HUES64 (cell line): ENCODE data around the gene MTA1.
A peak's percentile ranks its signal among the peaks of the same experiment; 100 is the strongest.

Source experiments
- H3K27ac ChIP-seq: 2 replicates; pipeline ENCODE4 v1.7.0; 2013; ENCODE audit warnings: low read depth, low read length, inconsistent platforms
- H3K27me3 ChIP-seq: 2 replicates; pipeline ENCODE4 v1.6.1; 2013; ENCODE audit warnings: mild to moderate bottlenecking, low read length; ENCODE audit not compliant: insufficient read depth
- H3K36me3 ChIP-seq: 2 replicates; pipeline ENCODE4 v1.6.1; 2013; ENCODE audit warnings: mild to moderate bottlenecking, low read length; ENCODE audit not compliant: insufficient read depth
- H3K4me1 ChIP-seq: 2 replicates; pipeline ENCODE4 v1.6.1; 2013; ENCODE audit warnings: mild to moderate bottlenecking, low read length, moderate library complexity; ENCODE audit not compliant: insufficient read depth
- H3K4me3 ChIP-seq: 2 replicates; pipeline ENCODE4 v1.5.1; 2013; ENCODE audit warnings: mild to moderate bottlenecking, low read length, moderate library complexity
- H3K9ac ChIP-seq: 2 replicates; pipeline ENCODE4 v1.6.1; 2013; ENCODE audit warnings: mild to moderate bottlenecking, low read depth, low read length
- H3K9me3 ChIP-seq: 2 replicates; pipeline ENCODE4 v1.6.1; 2013; ENCODE audit warnings: low read depth, low read length; ENCODE audit not compliant: insufficient read depth
- WGBS: fragments of 150-250, 120-280 bp; methylation state at CpG from one replicate; pipeline ENCODE4 v1.1.7; 2013; ENCODE audit warnings: missing lambda C conversion rate; 5-methylcytosine and 5-hydroxymethylcytosine counted together

MTA1 gene

DNA sequence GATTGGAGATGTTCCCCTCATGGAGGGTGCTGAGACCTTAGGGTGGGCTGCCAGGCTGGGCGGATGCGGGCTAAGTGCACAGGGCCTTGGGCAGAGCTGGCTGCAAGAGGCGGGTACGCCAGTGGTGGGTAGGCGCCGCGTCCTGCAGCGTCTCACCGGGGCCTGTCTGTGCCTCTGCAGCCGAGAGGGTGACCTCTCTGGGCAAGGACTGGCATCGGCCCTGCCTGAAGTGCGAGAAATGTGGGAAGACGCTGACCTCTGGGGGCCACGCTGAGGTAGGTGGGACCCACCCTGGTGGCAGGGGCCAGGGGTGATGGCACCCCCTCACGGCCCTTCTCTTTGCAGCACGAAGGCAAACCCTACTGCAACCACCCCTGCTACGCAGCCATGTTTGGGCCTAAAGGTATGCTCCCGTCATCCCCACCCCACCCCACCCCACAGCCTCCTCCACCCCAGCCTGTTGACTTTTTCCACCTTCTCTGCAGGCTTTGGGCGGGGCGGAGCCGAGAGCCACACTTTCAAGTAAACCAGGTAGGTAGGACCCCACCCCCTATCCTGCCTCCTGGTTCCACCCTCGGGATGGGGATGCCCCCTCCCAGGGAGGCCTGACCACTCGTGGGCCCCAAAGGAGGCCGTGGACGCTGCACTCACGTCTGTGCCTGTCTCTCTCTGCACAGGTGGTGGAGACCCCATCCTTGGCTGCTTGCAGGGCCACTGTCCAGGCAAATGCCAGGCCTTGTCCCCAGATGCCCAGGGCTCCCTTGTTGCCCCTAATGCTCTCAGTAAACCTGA is 68.6 kb downstream of the MTA1 start:
- H3K27me3 ChIP-seq: peaks cover 62% of the 10 kb centered on the region
- 80% methylated on average over 26 of the region's 26 CpGs for WGBS
- no peak overlapping the region for H3K27ac ChIP-seq
- H3K9me3 ChIP-seq: no peaks in the 10 kb centered on the region
- no peak overlapping the region for H3K9ac ChIP-seq
- H3K4me1 ChIP-seq: peaks cover 5% of the 10 kb centered on the region; the same call in 1 of the 2 replicates
- no peaks in the 10 kb centered on the region for H3K36me3 ChIP-seq
- H3K4me3 ChIP-seq: peak overlapping the region; percentile 47; the same call in 1 of the 2 replicates

DNA sequence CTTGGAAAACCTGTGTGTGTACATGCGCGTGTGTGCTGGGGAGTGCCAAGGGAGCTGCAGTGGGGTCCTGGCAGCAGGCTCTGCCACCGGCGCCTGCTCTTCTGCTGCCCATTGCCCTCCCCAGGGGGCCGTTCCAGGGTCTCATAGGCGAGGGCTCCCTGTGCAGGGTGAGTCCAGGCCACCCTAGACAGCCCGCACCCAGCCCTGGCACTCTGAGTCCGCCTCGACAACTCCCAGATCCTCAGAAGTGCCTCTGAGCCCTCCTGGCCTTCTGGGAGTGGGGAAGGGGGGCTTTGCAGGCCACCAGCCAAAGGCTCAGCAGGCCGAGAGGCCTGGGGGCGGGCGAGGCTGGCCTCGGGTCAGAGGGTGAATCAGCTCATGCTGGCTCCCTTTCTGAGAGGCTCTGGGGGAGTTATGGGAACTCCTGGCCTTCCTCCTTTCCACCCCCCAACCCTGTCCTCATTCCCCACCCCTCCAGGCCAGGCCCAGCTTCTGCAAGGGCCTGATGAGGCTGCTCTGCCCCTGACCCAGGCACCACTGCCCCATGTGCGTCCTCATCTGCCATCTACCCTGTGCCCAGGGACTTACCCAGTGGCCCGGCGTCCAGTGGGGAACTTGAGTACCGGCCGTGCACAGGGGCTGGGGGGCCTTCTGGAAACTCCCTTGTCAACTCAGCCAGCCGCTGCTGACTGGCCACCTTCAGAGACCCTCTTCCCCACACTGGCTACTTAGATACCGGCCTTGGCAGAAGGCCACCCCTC is 69.3 kb downstream of the MTA1 start:
- H3K4me1 ChIP-seq: peaks cover 5% of the 10 kb centered on the region; the same call in 1 of the 2 replicates
- WGBS: 79% methylated on average over 20 of the region's 20 CpGs
- no peak overlapping the region for H3K9ac ChIP-seq
- 0 out of 2 replicates have a peak overlapping the region, but pooled peaks have one; percentile 54 for H3K4me3 ChIP-seq
- H3K27ac ChIP-seq: no peak overlapping the region
- no peaks in the 10 kb centered on the region for H3K36me3 ChIP-seq
- peaks cover 56% of the 10 kb centered on the region for H3K27me3 ChIP-seq
- H3K9me3 ChIP-seq: no peaks in the 10 kb centered on the region

DNA sequence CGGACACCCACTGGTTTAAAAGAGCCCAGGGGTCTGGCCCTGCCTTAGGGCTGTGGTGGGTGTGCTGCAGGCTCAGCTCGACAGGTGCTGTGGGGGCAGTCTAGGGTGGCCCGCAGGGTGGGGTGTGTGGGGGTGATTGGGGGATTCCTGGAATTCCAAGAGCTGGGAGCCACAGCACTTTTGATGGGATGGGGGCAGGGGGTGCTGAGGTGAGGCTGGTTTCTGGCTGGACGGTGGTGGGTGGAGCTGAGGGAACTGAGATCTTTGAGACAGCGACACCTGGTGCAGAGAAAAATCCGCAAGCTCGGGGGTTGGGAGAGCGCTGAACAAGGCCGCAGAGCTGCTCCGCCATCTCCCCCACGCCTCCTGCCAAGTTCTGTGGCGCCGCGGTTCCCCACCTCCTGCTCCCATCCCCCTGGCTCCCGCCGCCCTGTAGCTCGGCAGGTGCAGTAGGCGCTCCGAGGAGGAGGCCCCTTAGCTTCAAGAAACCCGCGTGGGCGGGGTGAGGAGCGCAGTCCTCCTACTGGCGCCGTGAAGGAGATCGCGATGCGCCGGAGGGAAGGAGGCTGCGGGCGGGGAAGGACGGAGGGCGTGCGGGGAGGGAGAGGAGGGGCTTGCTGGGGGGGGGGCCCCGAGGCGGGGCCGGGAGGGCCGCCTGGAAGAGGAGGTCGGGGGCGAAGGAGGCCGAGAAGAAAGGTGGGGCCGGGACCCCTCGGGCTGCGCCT is 70.1 kb downstream of the MTA1 start:
- WGBS: 3% methylated on average over 43 of the region's 44 CpGs
- Histone ChIP-seq H3K27ac (no peak overlapping the region), H3K4me3 (peak overlapping the region; percentile 54), H3K9me3 (no peaks in the 10 kb centered on the region), H3K36me3 (no peaks in the 10 kb centered on the region), H3K4me1 (peaks cover 5% of the 10 kb centered on the region; the same call in 1 of the 2 replicates), H3K27me3 (peaks cover 49% of the 10 kb centered on the region), H3K9ac (0 out of 2 replicates have a peak overlapping the region, but pooled peaks have one; percentile 64)

DNA sequence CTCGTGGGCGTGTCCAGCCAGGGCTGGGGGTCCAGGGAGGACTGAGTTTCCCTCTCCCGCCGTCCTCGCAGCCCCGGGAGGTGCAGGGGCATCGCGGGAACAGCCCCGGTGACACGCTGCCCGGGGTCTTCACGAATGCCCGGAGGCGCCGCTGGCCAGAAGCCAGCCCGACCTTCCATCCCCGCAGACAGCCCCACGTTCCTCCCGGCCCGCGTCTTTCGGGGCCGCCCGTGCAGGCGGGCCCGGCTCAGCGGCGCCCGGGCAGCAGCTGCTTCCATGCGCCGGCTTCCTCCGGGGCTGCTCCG is 70.6 kb downstream of the MTA1 start:
- peak overlapping the region; percentile 54 for H3K4me3 ChIP-seq
- H3K4me1 ChIP-seq: peaks cover 5% of the 10 kb centered on the region; the same call in 1 of the 2 replicates
- H3K27me3 ChIP-seq: peaks cover 43% of the 10 kb centered on the region
- whole genome bisulfite sequencing: under 1% methylated on average over 33 of the region's 33 CpGs
- H3K36me3 ChIP-seq: no peaks in the 10 kb centered on the region
- H3K27ac ChIP-seq: peak overlapping the region; percentile 74; the same call in 1 of the 2 replicates
- peak overlapping the region; percentile 64 for H3K9ac ChIP-seq
- H3K9me3 ChIP-seq: no peaks in the 10 kb centered on the region

DNA sequence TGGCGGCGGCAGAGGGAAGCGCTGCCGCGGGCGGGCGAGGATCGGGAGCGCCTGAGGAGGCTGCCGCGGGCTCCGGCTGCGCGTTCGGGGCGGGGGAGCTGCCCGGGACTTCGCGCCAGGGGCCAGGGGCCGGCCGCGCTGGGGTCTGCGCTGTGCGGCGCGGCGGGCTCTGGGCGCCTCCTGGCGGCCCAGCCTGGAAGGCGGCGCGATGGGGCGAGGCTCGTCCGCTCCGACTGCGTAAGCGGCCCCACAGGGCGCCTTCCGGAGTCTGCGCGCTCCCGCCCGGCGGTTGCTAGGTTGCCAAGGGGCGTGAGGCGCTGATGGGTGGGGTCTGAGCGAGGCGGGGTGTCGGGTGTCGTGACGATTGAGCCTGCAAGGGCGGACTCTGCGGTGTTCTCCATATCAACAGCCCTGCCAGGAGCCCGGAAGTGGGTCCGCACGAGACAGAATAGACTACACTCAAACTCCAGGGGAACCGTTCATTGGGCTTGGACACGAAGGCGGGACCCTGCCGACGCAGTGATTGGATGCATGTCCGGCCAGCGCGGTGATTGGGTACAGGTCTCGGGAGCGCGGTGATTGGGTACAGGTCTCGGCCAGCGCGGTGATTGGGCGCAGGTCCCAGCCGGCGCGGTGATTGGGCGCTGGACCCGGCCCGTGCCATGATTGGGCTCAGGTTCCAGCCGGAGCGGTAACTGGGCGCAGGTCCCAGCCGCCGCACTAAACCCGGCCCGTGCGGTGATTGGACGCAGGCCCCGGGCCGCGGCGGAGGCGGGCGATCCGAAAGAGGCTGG is 71.1 kb downstream of the MTA1 start, which contains the start of gene TEDC1:
TEDC1 (plus strand) TSS at position 675 of the 794 bp plus-strand sequence. CDS start 130 bp downstream, outside the sequence.
- Histone ChIP-seq H3K4me1 (peaks cover 5% of the 10 kb centered on the region; the same call in 1 of the 2 replicates), H3K27me3 (peaks cover 38% of the 10 kb centered on the region), H3K4me3 (peak within 1 kb of the TSS; percentile 73), H3K27ac (peak within 1 kb of the TSS; percentile 91; the same call in 1 of the 2 replicates), H3K36me3 (no peaks in the 10 kb centered on the region), H3K9me3 (no peaks in the 10 kb centered on the region), H3K9ac (peak within 1 kb of the TSS; percentile 74)
- under 1% methylated on average over 94 of the region's 94 CpGs for WGBS

DNA sequence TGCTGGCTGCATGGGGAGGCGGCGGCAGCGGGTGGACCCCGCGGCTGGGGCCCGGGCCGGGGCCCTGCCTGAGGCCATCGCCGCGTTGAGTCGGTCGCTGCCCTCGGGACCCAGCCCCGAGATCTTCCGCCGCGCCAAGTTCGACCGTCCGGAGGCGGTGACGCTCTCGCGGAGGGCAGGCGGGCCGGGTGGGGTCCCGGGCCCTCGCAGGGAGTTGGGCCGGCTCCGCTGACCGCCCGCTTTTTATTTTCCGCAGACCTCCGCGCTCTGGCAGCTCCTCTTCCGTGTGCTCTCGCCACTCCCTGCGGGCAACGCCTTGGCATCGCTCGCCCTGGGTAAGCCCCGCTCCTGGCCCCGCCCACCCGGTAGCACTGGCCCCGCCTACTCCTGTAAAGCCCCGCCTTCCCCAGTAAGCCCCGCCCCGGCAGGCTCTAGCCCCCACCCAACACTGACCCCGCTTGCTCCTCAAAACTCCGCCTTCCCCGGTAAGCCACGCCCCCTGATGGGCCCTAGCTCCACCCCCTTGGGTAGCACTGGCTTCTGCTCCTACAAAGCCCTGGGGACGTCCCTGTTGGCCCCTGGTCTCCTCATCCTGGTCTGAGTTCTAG is 71.8 kb downstream of the MTA1 start:
- WGBS: 3% methylated on average over 53 of the region's 53 CpGs
- Histone ChIP-seq H3K9ac (peak overlapping the region; percentile 74), H3K27ac (peak overlapping the region; percentile 91; the same call in 1 of the 2 replicates), H3K36me3 (no peaks in the 10 kb centered on the region), H3K9me3 (no peaks in the 10 kb centered on the region), H3K4me1 (peaks cover 5% of the 10 kb centered on the region; the same call in 1 of the 2 replicates), H3K27me3 (peaks cover 31% of the 10 kb centered on the region), H3K4me3 (peak overlapping the region; percentile 73)

DNA sequence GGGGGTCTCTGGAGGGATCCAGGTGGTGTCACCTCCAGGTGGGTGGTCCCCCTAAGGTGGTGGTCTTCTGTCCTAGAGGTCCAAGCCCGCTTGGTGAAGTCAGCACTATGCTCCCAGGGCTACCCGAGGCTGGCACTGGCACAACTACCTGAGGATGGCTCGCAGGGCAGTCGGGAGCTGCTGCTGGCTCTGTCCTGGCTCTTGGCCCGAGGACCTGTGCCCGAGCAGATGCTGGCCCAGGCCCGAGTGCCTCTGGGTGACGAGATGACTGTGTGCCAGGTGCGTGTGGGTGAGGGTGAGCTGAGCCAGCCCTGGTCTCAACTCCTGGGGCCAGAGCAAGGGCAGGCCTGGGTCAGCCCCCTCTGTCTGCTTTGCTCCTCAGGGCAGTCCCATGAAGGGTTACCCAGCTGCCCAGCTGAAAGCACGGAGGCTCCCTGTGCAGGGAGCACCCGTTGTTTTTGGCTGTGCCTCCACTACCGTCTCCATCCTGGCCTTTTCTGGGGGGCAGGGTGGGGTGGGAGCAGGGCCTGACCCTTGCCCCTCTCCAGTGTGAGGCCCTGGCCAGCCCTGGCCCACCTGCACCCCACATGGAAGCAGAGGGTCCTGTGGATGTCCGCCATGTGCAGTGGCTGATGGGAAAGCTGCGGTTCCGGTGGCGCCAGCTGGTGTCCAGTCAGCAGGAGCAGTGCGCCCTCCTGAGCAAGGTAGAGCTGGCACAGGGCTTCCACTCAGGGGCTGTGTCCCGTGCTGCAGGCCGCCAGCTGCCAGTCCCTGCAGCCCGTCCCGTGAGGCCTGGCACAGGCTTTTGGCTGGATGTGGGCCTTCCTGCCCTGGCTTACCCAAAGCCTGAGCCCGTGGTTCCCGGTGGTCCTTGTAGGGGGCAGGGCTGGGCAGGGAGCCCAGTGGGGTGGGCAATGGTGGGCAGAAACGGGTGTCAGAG is 72.7 kb downstream of the MTA1 start:
- H3K9ac ChIP-seq: no peak overlapping the region
- H3K36me3 ChIP-seq: no peaks in the 10 kb centered on the region
- 93% methylated on average over 24 of the region's 24 CpGs for WGBS
- H3K9me3 ChIP-seq: no peaks in the 10 kb centered on the region
- peaks cover 23% of the 10 kb centered on the region for H3K27me3 ChIP-seq
- no peak overlapping the region for H3K27ac ChIP-seq
- peak overlapping the region; percentile 40 for H3K4me3 ChIP-seq
- H3K4me1 ChIP-seq: peaks cover 5% of the 10 kb centered on the region; the same call in 1 of the 2 replicates

DNA sequence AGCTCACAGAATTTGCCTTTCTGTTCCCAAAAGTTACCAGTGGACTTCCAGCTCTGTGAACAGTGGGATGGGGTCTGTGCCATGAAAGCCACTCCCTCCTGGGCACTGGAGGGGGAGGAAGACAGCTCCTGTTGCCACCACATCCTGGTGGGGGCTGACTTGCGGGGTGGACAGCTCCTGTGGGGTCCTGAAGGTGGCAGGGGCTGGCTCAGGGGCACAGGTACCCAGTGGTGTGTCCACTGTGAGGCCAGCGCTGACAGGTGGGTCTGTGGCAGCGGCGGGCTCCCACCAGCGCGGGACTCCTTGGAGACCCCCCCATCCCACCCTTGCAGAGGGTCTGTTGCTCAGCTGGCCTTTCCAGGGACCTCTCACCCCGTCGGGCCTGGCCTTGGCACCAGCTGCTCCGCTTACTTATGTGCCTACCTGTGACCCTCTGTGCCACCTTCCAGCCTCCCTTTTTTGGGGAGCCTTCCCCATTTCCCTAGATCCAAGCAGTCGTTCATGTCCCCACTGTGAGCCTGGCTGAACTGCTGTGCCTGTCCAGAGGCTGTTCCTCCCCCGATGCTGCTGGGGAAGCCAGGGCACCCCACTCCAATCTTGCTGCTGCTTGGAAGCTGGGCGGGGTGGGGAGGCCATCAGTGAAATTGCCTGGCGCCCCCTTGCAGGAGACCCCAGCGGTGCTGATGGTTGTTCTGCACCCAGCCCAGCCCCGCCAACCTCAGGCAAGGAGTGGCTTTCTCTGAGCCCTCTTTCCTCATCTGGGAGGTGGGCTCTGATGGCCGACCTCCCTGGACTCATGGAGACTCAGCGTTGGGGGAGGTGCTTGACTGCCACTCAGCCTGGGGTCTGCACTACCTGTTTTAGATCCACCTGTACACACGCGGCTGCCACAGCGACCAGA is 73.6 kb downstream of the MTA1 start:
- H3K27me3 ChIP-seq: peaks cover 13% of the 10 kb centered on the region; the same call in 1 of the 2 replicates
- no peak overlapping the region for H3K4me3 ChIP-seq
- H3K9me3 ChIP-seq: no peaks in the 10 kb centered on the region

More for the DNA sequence above, 73.6 kb downstream of the MTA1 start:
- H3K9ac ChIP-seq: no peak overlapping the region
- WGBS: 89% methylated on average over 20 of the region's 20 CpGs
- H3K27ac ChIP-seq: no peak overlapping the region
- peaks cover 5% of the 10 kb centered on the region; the same call in 1 of the 2 replicates for H3K4me1 ChIP-seq
- H3K36me3 ChIP-seq: no peaks in the 10 kb centered on the region
